T47D (cell line): Measurements from ENCODE around the gene RDH12.

ENCODE experiments used
- DNase-seq, 2 experiments: peaks; one replicate each; pipeline versions ENCODE4 v3.0.0 to v3.0.0-alpha.2; 2011 to 2012; ENCODE audit warnings: low read depth in 1 of 2, low spot score in 1 of 2
- JUND ChIP-seq: IDR thresholded peaks from 2 replicates; pipeline ENCODE4 v1.6.1; 2012; ENCODE audit warnings: low read depth
- in situ Hi-C: cut with HindIII; loops from 2 replicates; pipeline ENCODE4 v1.10.0; 2016; ENCODE audit warnings: low sequenced_read_pairs, low pct_unique_long_range_greater_than_20kb

The RDH12 gene

GRCh38 chr14:67736771-67737170 is 35.1 kb downstream of the RDH12 start:
- no peak for TF ChIP-seq JUND
- DNase-seq, result no peak
- in situ Hi-C loops, result no loop called here

GRCh38 chr14:67738740-67739504 is 37.2 kb downstream of the RDH12 start:
- DNase-seq, result no peak
- no peak for TF ChIP-seq JUND
- in situ Hi-C loops, result no loop called here

- DNase-seq, result no peak
- in situ Hi-C loops, result no loop called here
- TF ChIP-seq JUND, result no peak
Measured at GRCh38 chr14:67744046-67744445, 42.4 kb downstream of the RDH12 start.

GRCh38 chr14:67746927-67747326 is 45.2 kb downstream of the RDH12 start:
- in situ Hi-C loops, result no loop called here
- TF ChIP-seq JUND, result no peak
- no peak for DNase-seq

- in situ Hi-C loops, result no loop called here
- no peak for TF ChIP-seq JUND
- DNase-seq, result no peak
Measured at GRCh38 chr14:67748312-67748711, 46.6 kb downstream of the RDH12 start.

- DNase-seq, result no peak
- TF ChIP-seq JUND, result no peak
- in situ Hi-C loops, result no loop called here
Measured at GRCh38 chr14:67749341-67750084, 47.8 kb downstream of the RDH12 start.

- in situ Hi-C loops, result no loop called here
- TF ChIP-seq JUND, result no peak
- DNase-seq, result no peak
Measured at GRCh38 chr14:67756496-67756895, 54.8 kb downstream of the RDH12 start.

- TF ChIP-seq JUND, result no peak
- no peak for DNase-seq
- in situ Hi-C loops, result no loop called here
Measured at GRCh38 chr14:67757175-67757574, 55.5 kb downstream of the RDH12 start.

GRCh38 chr14:67759916-67760315 is 58.2 kb downstream of the RDH12 start:
- in situ Hi-C loops, result no loop called here
- TF ChIP-seq JUND, result no peak
- DNase-seq, result no peak

GRCh38 chr14:67762051-67762450 is 60.4 kb downstream of the RDH12 start:
- in situ Hi-C loops, result no loop called here
- TF ChIP-seq JUND, result no peak
- no peak for DNase-seq

- DNase-seq, result peak in 1 of 2 experiments; percentile 64
- peak; percentile 41; the same call in 1 of the 2 replicates for TF ChIP-seq JUND
- in situ Hi-C loops, result no loop called here
Measured at GRCh38 chr14:67763158-67763822, 61.6 kb downstream of the RDH12 start.

GRCh38 chr14:67764496-67764895 is 62.8 kb downstream of the RDH12 start:
- in situ Hi-C loops, result no loop called here
- TF ChIP-seq JUND, result no peak
- DNase-seq, result no peak
